Osteocyte (in vitro differentiated cells): ENCODE results near the gene AEBP1. TPM values are rescaled to one million over a fixed set of nuclear protein-coding genes. Genes with fewer than 3 reads are reported as not detected.

ENCODE experiments used
- DNase-seq: peaks from one replicate; pipeline ENCODE4 v3.0.0; 2021; ENCODE audit warnings: mixed read lengths; ENCODE audit not compliant: unreplicated experiment; ENCODE audit errors: extremely low spot score
- H3K27ac Mint-ChIP-seq: one replicate; pipeline ENCODE4 v1.8.0; 2021; ENCODE audit warnings: mild to moderate bottlenecking, mixed read lengths; ENCODE audit not compliant: unreplicated experiment
- H3K27me3 Mint-ChIP-seq: one replicate; pipeline ENCODE4 v1.8.0; 2021; ENCODE audit warnings: mixed read lengths; ENCODE audit not compliant: unreplicated experiment
- H3K36me3 Mint-ChIP-seq: one replicate; pipeline ENCODE4 v1.8.0; 2021; ENCODE audit warnings: mixed read lengths; ENCODE audit not compliant: unreplicated experiment
- H3K4me1 Mint-ChIP-seq: one replicate; pipeline ENCODE4 v1.8.0; 2021; ENCODE audit warnings: mixed read lengths; ENCODE audit not compliant: unreplicated experiment
- H3K4me3 Mint-ChIP-seq: one replicate; pipeline ENCODE4 v1.8.0; 2021; ENCODE audit warnings: mild to moderate bottlenecking, moderate library complexity, mixed read lengths; ENCODE audit not compliant: unreplicated experiment
- H3K9me3 Mint-ChIP-seq: one replicate; pipeline ENCODE4 v1.8.0; 2021; ENCODE audit warnings: mixed read lengths; ENCODE audit not compliant: unreplicated experiment
- CTCF ChIP-seq: fragments of 200-600 bp; sonication (generic); IDR thresholded peaks from 2 replicates; pipeline ENCODE4 v1.5.0; 2021; ENCODE audit warnings: antibody characterized with exemption, mild to moderate bottlenecking, moderate library complexity
- total RNA-seq: library from RNA; stranded (reverse); gene quantifications from 2 replicates; pipeline ENCODE4 v1.2.1, GENCODE V29; 2021

AEBP1 gene
- total RNA-seq, 1 donor from 2014 or later: 781 TPM

- H3K4me1 Mint-ChIP-seq: peaks cover 23% of the 10 kb centered on the region
- TF ChIP-seq CTCF: no peak
- peaks cover 21% of the 10 kb centered on the region for H3K36me3 Mint-ChIP-seq
- DNase-seq: no peak
- peak overlapping the region; percentile 14 for H3K27ac Mint-ChIP-seq
- no peaks in the 10 kb centered on the region for H3K9me3 Mint-ChIP-seq
- no peak overlapping the region for H3K4me3 Mint-ChIP-seq
- H3K27me3 Mint-ChIP-seq: no peaks in the 10 kb centered on the region
Measured at GRCh38 chr7:44073664-44074348, 30.3 kb upstream of the AEBP1 start.

- Mint-ChIP-seq H3K36me3 (peaks cover 21% of the 10 kb centered on the region), H3K27me3 (no peaks in the 10 kb centered on the region), H3K4me1 (peaks cover 23% of the 10 kb centered on the region), H3K4me3 (no peak overlapping the region), H3K27ac (no peak overlapping the region), H3K9me3 (no peaks in the 10 kb centered on the region)
- DNase-seq: no peak
- TF ChIP-seq CTCF: no peak
Measured at GRCh38 chr7:44074349-44074695, 29.8 kb upstream of the AEBP1 start.

- H3K4me3 Mint-ChIP-seq: no peak overlapping the region
- DNase-seq: no peak
Measured at GRCh38 chr7:44075296-44076075, 28.7 kb upstream of the AEBP1 start.

GRCh38 chr7:44076101-44076895, 27.8 kb upstream of the AEBP1 start:
- no peak for TF ChIP-seq CTCF

More at GRCh38 chr7:44075296-44076075, 28.7 kb upstream of the AEBP1 start:
- Mint-ChIP-seq H3K36me3 (peaks cover 21% of the 10 kb centered on the region), H3K4me1 (peaks cover 23% of the 10 kb centered on the region), H3K27me3 (no peaks in the 10 kb centered on the region), H3K27ac (no peak overlapping the region), H3K9me3 (no peaks in the 10 kb centered on the region)
- no peak for TF ChIP-seq CTCF

More at GRCh38 chr7:44076101-44076895, 27.8 kb upstream of the AEBP1 start:
- H3K4me3 Mint-ChIP-seq: no peak overlapping the region
- no peaks in the 10 kb centered on the region for H3K9me3 Mint-ChIP-seq
- no peaks in the 10 kb centered on the region for H3K27me3 Mint-ChIP-seq
- H3K36me3 Mint-ChIP-seq: peaks cover 21% of the 10 kb centered on the region
- peaks cover 29% of the 10 kb centered on the region for H3K4me1 Mint-ChIP-seq
- H3K27ac Mint-ChIP-seq: no peak overlapping the region
- no peak for DNase-seq
